ENCODE results near the gene SLC29A3. TPM values are rescaled to one million over a fixed set of nuclear protein-coding genes. Genes with fewer than 3 reads are reported as not detected.

Gene SLC29A3
- polyA plus RNA-seq, 1 donor (not counting 4 experiments of a cell fraction or from before 2014, with no cell fraction given) = 0.52 TPM

- Histone ChIP-seq H2AFZ (ENCODE audit: control insufficient read depth, low read length) (no peak overlapping the region), H3K36me3 (ENCODE audit: control insufficient read depth in 2 of 2, extremely low read depth in 1 of 2, insufficient read depth in 2 of 2, low read length in 2 of 2) (no peaks in the 10 kb centered on the region), H3K27ac (ENCODE audit: control insufficient read depth, insufficient read depth, low read length) (no peak overlapping the region), H3K4me1 (ENCODE audit: control insufficient read depth, extremely low read depth, insufficient read depth, low read length) (no peaks in the 10 kb centered on the region), H3K4me2 (ENCODE audit: control insufficient read depth, extremely low read depth, insufficient read depth, low read depth, low read length) (no peak overlapping the region), H3K4me3 (ENCODE audit: control insufficient read depth in 2 of 3, extremely low read depth in 1 of 3, insufficient read depth in 2 of 3, low read depth in 1 of 3, low read length in 3 of 3) (no peak overlapping the region), H4K20me1 (ENCODE audit: control insufficient read depth, extremely low read depth, insufficient read depth, low read length) (no peaks in the 10 kb centered on the region), H3K9me1 (ENCODE audit: control insufficient read depth, extremely low read depth, insufficient read depth, low read length) (no peaks in the 10 kb centered on the region), H3K9ac (ENCODE audit: control insufficient read depth, extremely low read depth, insufficient read depth, low read length) (no peak overlapping the region), H3K79me2 (ENCODE audit: control insufficient read depth, insufficient read depth, low read length) (no peaks in the 10 kb centered on the region), H3K27me3 (ENCODE audit: control insufficient read depth, extremely low read depth, insufficient read depth, low read length) (peaks cover 25% of the 10 kb centered on the region), H3K9me3 (ENCODE audit: control insufficient read depth, low read depth, low read length) (no peaks in the 10 kb centered on the region)
- dilution Hi-C loops (cut with MboI; ENCODE audit: extremely low pct_ligation_motif_present, low sequenced_read_pairs) = no loop called here
- no peak for FAIRE-seq
- DNase-seq (ENCODE audit: low read depth, low spot score) = no peak
- TF ChIP-seq EZH2 (IDR thresholded peaks at IDR 0.05; ENCODE audit: low read length) (no peak), CTCF (optimal IDR thresholded peaks at IDR 0.05 in 1 of 3, IDR thresholded peaks at IDR 0.05 in 1 of 3, conservative IDR thresholded peaks at IDR 0.05 in 1 of 3; ENCODE audit: extremely low read depth in 1 of 3, insufficient read depth in 2 of 3, low read length in 3 of 3) (no peak)
Measured at GRCh38 chr10:71323407-71323806, 4.3 kb downstream of the SLC29A3 start.

- H3K27me3 ChIP-seq (ENCODE audit: control insufficient read depth, extremely low read depth, insufficient read depth, low read length) = peaks cover 23% of the 10 kb centered on the region
- dilution Hi-C loops (cut with MboI; ENCODE audit: extremely low pct_ligation_motif_present, low sequenced_read_pairs) = no loop called here
- H3K4me2 ChIP-seq (ENCODE audit: control insufficient read depth, extremely low read depth, insufficient read depth, low read depth, low read length) = no peak overlapping the region
- H3K4me3 ChIP-seq (ENCODE audit: control insufficient read depth in 2 of 3, extremely low read depth in 1 of 3, insufficient read depth in 2 of 3, low read depth in 1 of 3, low read length in 3 of 3) = no peak overlapping the region
- H3K9ac ChIP-seq (ENCODE audit: control insufficient read depth, extremely low read depth, insufficient read depth, low read length) = no peak overlapping the region
- no peaks in the 10 kb centered on the region for H3K79me2 ChIP-seq (ENCODE audit: control insufficient read depth, insufficient read depth, low read length)
- DNase-seq (ENCODE audit: low read depth, low spot score) (no peak), FAIRE-seq (no peak)
- TF ChIP-seq CTCF (optimal IDR thresholded peaks at IDR 0.05 in 1 of 3, IDR thresholded peaks at IDR 0.05 in 1 of 3, conservative IDR thresholded peaks at IDR 0.05 in 1 of 3; ENCODE audit: extremely low read depth in 1 of 3, insufficient read depth in 2 of 3, low read length in 3 of 3) (no peak), EZH2 (IDR thresholded peaks at IDR 0.05; ENCODE audit: low read length) (no peak)
- H4K20me1 ChIP-seq (ENCODE audit: control insufficient read depth, extremely low read depth, insufficient read depth, low read length) = no peaks in the 10 kb centered on the region
- H3K4me1 ChIP-seq (ENCODE audit: control insufficient read depth, extremely low read depth, insufficient read depth, low read length) = no peaks in the 10 kb centered on the region
- H3K36me3 ChIP-seq (ENCODE audit: control insufficient read depth in 2 of 2, extremely low read depth in 1 of 2, insufficient read depth in 2 of 2, low read length in 2 of 2) = no peaks in the 10 kb centered on the region
- H3K9me3 ChIP-seq (ENCODE audit: control insufficient read depth, low read depth, low read length) = no peaks in the 10 kb centered on the region
- no peak overlapping the region for H3K27ac ChIP-seq (ENCODE audit: control insufficient read depth, insufficient read depth, low read length)
- H2AFZ ChIP-seq (ENCODE audit: control insufficient read depth, low read length) = no peak overlapping the region
- H3K9me1 ChIP-seq (ENCODE audit: control insufficient read depth, extremely low read depth, insufficient read depth, low read length) = no peaks in the 10 kb centered on the region
Measured at GRCh38 chr10:71324743-71325142, 5.7 kb downstream of the SLC29A3 start.
